ENCODE measurements around the gene RCCD1. TPM values are rescaled to one million over a fixed set of nuclear protein-coding genes. Genes with fewer than 3 reads are reported as not detected.
A peak's percentile ranks its signal among the peaks of the same experiment; 100 is the strongest.

RCCD1 gene
- total and polyA plus RNA-seq, 9 of the 15 experiments (the other 6 are each of a cell fraction or from before 2014, with no cell fraction given): 11.1 to 51.4 (median 24.7) TPM

GRCh38 chr15:90954712-90955623 is at the start of gene RCCD1 (continued):
- TF ChIP-seq ESRRA (IDR thresholded peaks at IDR 0.05; ENCODE audit: borderline replicate concordance, low read depth): peak; percentile 89
- TF ChIP-seq KDM5B (IDR thresholded peaks at IDR 0.05; ENCODE audit: insufficient replicate concordance, low read depth, low read length): peak; percentile 94
- TF ChIP-seq GABPB2 (CRISPR knock-in tag; conservative IDR thresholded peaks at IDR 0.05): no peak
- TF ChIP-seq DACH1 (IDR thresholded peaks at IDR 0.05; ENCODE audit: partially characterized antibody): peak; percentile 73
- TF ChIP-seq CBX1 (IDR thresholded peaks at IDR 0.05; ENCODE audit: low read depth): peak; percentile 95
- no peak for TF ChIP-seq TARDBP (IDR thresholded peaks at IDR 0.05)
- TF ChIP-seq PHF20 (IDR thresholded peaks at IDR 0.05; ENCODE audit: partially characterized antibody): peak; percentile 79
- TF ChIP-seq CREBBP (IDR thresholded peaks at IDR 0.05; ENCODE audit: low read depth, low read length): no peak
- TF ChIP-seq PHF8 (IDR thresholded peaks at IDR 0.05; ENCODE audit: borderline replicate concordance, low read length): peak; percentile 91; the same call in 1 of the 2 replicates
- no peak for TF ChIP-seq POLR3A (IDR thresholded peaks at IDR 0.05; ENCODE audit: borderline replicate concordance, extremely low read depth, insufficient read depth, insufficient read length)
- peak; percentile 97 for TF ChIP-seq POLR2AphosphoS2 (IDR thresholded peaks at IDR 0.05; ENCODE audit: low read length)
- TF ChIP-seq CHAMP1 (IDR thresholded peaks at IDR 0.05): no peak; the same call in 1 of the 2 replicates
- TF ChIP-seq ZNF764 (CRISPR knock-in tag; IDR thresholded peaks at IDR 0.05; ENCODE audit: low read depth): no peak; the same call in 1 of the 2 replicates
- 0 out of 4 replicates have a peak, but pooled peaks of 1 of the 2 experiments have one; percentile 31 for TF ChIP-seq ETV6 (IDR thresholded peaks at IDR 0.05; ENCODE audit: borderline replicate concordance in 1 of 2, low read depth in 2 of 2, low read length in 1 of 2)
- no peak for TF ChIP-seq ETV6 (CRISPR knock-in tag; IDR thresholded peaks at IDR 0.05; ENCODE audit: borderline replicate concordance)
- no peak for TF ChIP-seq ZNF407 (IDR thresholded peaks at IDR 0.05; ENCODE audit: low read depth)
- TF ChIP-seq RFX1 (IDR thresholded peaks at IDR 0.05): no peak
- no peak for TF ChIP-seq MCM7 (IDR thresholded peaks at IDR 0.05)

Data from K562 (cell line).